ENCODE measurements around the gene MAP3K5.
"Not testable (repeated sequence)": the region's sequence is repeated elsewhere in the genome, so short reads cannot be mapped to it uniquely, and the experiment has no call there.

The MAP3K5 gene

GRCh38 chr6:136791296-136792094 lies 782 bp downstream of the MAP3K5 start:
- DNase-seq (ENCODE audit: low spot score) = peak; percentile 31

GRCh38 chr6:136790411-136791295 lies 1.6 kb downstream of the MAP3K5 start:
- DNase-seq (ENCODE audit: low spot score) = no peak

GRCh38 chr6:136789440-136789839 lies 2.8 kb downstream of the MAP3K5 start:
- DNase-seq (ENCODE audit: low spot score) = not testable (repeated sequence)

- DNase-seq (ENCODE audit: low spot score) = no peak
Observed at GRCh38 chr6:136788069-136788902, 4.0 kb downstream of the MAP3K5 start.

- no peak for DNase-seq (ENCODE audit: low spot score)
Observed at GRCh38 chr6:136787726-136788068, 4.6 kb downstream of the MAP3K5 start.

- no peak for DNase-seq (ENCODE audit: low spot score)
Observed at GRCh38 chr6:136786658-136787057, 5.6 kb downstream of the MAP3K5 start.

GRCh38 chr6:136784910-136785746 lies 7.1 kb downstream of the MAP3K5 start:
- DNase-seq (ENCODE audit: low spot score) = no peak

- DNase-seq (ENCODE audit: low spot score) = no peak
Observed at GRCh38 chr6:136784271-136784664, 8.0 kb downstream of the MAP3K5 start.

GRCh38 chr6:136783495-136784270 lies 8.6 kb downstream of the MAP3K5 start:
- DNase-seq (ENCODE audit: low spot score) = peak; percentile 82

- no peak for DNase-seq (ENCODE audit: low spot score)
Observed at GRCh38 chr6:136783021-136783420, 9.3 kb downstream of the MAP3K5 start.

GRCh38 chr6:136782021-136782770 lies 10.1 kb downstream of the MAP3K5 start:
- no peak for DNase-seq (ENCODE audit: low spot score)

- no peak for DNase-seq (ENCODE audit: low spot score)
Observed at GRCh38 chr6:136780972-136781371, 11.3 kb downstream of the MAP3K5 start.

GRCh38 chr6:136779682-136780081 lies 12.6 kb downstream of the MAP3K5 start:
- DNase-seq (ENCODE audit: low spot score) = no peak

- DNase-seq (ENCODE audit: low spot score) = no peak
Observed at GRCh38 chr6:136777651-136778050, 14.6 kb downstream of the MAP3K5 start.

- DNase-seq (ENCODE audit: low spot score) = no peak
Observed at GRCh38 chr6:136775548-136775947, 16.7 kb downstream of the MAP3K5 start.

GRCh38 chr6:136775081-136775480 lies 17.2 kb downstream of the MAP3K5 start:
- no peak for DNase-seq (ENCODE audit: low spot score)

GRCh38 chr6:136774228-136775041 lies 17.8 kb downstream of the MAP3K5 start:
- DNase-seq (ENCODE audit: low spot score) = no peak

- DNase-seq (ENCODE audit: low spot score) = no peak
Observed at GRCh38 chr6:136773473-136773796, 18.8 kb downstream of the MAP3K5 start.

All from germinal center (tissue), 1 donor.